Stimulated activated CD4-positive, alpha-beta T cell treated with anti-CD3 and anti-CD28 coated beads, Interleukin-1b, Interleukin-23, amount 100 ng/mL, for 24 hours (primary cell): Measurements from ENCODE around the gene KLRC1.
"Not testable (repeated sequence)": the region's sequence is repeated elsewhere in the genome, so short reads cannot be mapped to it uniquely, and the experiment has no call there.

Experiments used
- DNase-seq, 4 experiments: peaks; one replicate each; pipeline ENCODE4 v3.0.0-alpha.2; 2020; ENCODE audit warnings: low read depth in 4 of 4, low spot score in 1 of 4

The KLRC1 gene

GRCh38 chr12:10422159-10422558 lies 31.0 kb downstream of the KLRC1 start:
- DNase-seq = not testable (repeated sequence)

- not testable (repeated sequence) for DNase-seq
Observed at GRCh38 chr12:10420334-10420733, 32.8 kb downstream of the KLRC1 start, which contains the start of gene KLRC3. Gene KLRC3, minus strand, starts transcription at chr12:10420595. Its CDS starts 45 bp downstream, at chr12:10420550.

GRCh38 chr12:10409392-10409791 lies 43.8 kb downstream of the KLRC1 start, which contains the start of gene KLRC4:
Gene KLRC4, minus strand, starts transcription at chr12:10409757. Its CDS starts 182 bp downstream, at chr12:10409575.
- no peak for DNase-seq

- no peak for DNase-seq
Observed at GRCh38 chr12:10408842-10409241, 44.3 kb downstream of the KLRC1 start.

- DNase-seq = no peak
Observed at GRCh38 chr12:10406725-10407124, 46.5 kb downstream of the KLRC1 start.

GRCh38 chr12:10405294-10405693 lies 47.9 kb downstream of the KLRC1 start:
- DNase-seq = no peak

GRCh38 chr12:10404798-10405197 lies 48.4 kb downstream of the KLRC1 start:
- DNase-seq = no peak

- no peak for DNase-seq
Observed at GRCh38 chr12:10400829-10401228, 52.3 kb downstream of the KLRC1 start.

- DNase-seq = no peak
Observed at GRCh38 chr12:10398168-10398567, 55.0 kb downstream of the KLRC1 start.

- DNase-seq = no peak
Observed at GRCh38 chr12:10397296-10397695, 55.9 kb downstream of the KLRC1 start.

- DNase-seq = not testable (repeated sequence)
Observed at GRCh38 chr12:10396176-10396575, 57.0 kb downstream of the KLRC1 start.
